Thyroid gland (tissue), 4 donors: ENCODE measurements around the gene CACTIN. TPM values are rescaled to one million over a fixed set of nuclear protein-coding genes. Genes with fewer than 3 reads are reported as not detected.

Experiments
- DNase-seq, 2 donors: peaks; one replicate each; pipeline ENCODE4 v3.0.0-alpha.2; 2019
- H3K27ac ChIP-seq, 3 donors: fragments of 200-600 bp; sonication (generic); 1 replicate in 2 of 3; 2 replicates in 1 of 3; pipeline ENCODE4 v1.5.1; 2016 to 2019; ENCODE audit warnings: mild to moderate bottlenecking in 1 of 3, moderate library complexity in 1 of 3
- H3K27me3 ChIP-seq: fragments of 200-600 bp; sonication (generic); one replicate; pipeline ENCODE4 v1.5.1; 2019
- H3K36me3 ChIP-seq, 2 donors: fragments of 200-600 bp; sonication (generic); one replicate each; pipeline ENCODE4 v1.5.1; 2016 to 2019
- H3K4me1 ChIP-seq, 2 donors: fragments of 200-600 bp; sonication (generic); one replicate each; pipeline ENCODE4 v1.5.1; 2017 to 2019
- H3K4me3 ChIP-seq, 3 donors: fragments of 200-600 bp; sonication (generic); replicated peaks in 1 of 3; 1 replicate in 2 of 3; 2 replicates in 1 of 3; pipeline ENCODE4 v1.5.1; 2016; ENCODE audit warnings: mild to moderate bottlenecking in 1 of 3
- H3K9me3 ChIP-seq: fragments of 200-600 bp; sonication (generic); one replicate; pipeline ENCODE4 v1.5.1; 2017
- CTCF ChIP-seq, 6 experiments: fragments of 200-600 bp in 3 of 6; fragments of 450-650 bp in 3 of 6; sonication (generic) in 3 of 6; IDR thresholded peaks; one replicate each; pipeline ENCODE4 v1.5.1; 2016 to 2019; ENCODE audit warnings: antibody characterized with exemption in 6 of 6, mild to moderate bottlenecking in 2 of 6, inconsistent platforms in 1 of 6, moderate library complexity in 1 of 6
- POLR2A ChIP-seq, 2 donors: fragments of 450-650 bp; IDR thresholded peaks; one replicate each; pipeline ENCODE4 v1.6.1; 2017; ENCODE audit warnings: antibody characterized with exemption in 2 of 2, mild to moderate bottlenecking in 2 of 2, moderate library complexity in 1 of 2
- WGBS, 2 donors: methylation state at CpG; one replicate each; pipeline ENCODE4 v1.1.5; 2017; 5-methylcytosine and 5-hydroxymethylcytosine counted together
- intact Hi-C: fragments of 100-400 bp; cut with DNase I; formaldehyde crosslinking; loops from one replicate; pipeline ENCODE4 v1.15.1; 2023
- total RNA-seq, 4 donors: library from RNA; depleted of rRNA; stranded (reverse); fragments of >200 nt; gene quantifications; one replicate each; pipeline ENCODE4 v1.2.3, GENCODE V29; 2016

The CACTIN gene
- total RNA-seq, 4 donors from 2014 or later, result 18.8 to 30.6 (median 24.5) TPM

GRCh38 chr19:3672575-3672948 lies 46.0 kb upstream of the CACTIN start:
- peaks cover 6 to 31% of the 10 kb centered on the region in 2 donors for H3K4me1 ChIP-seq
- 90 to 92% methylated on average over 6 to 8 of the region's 8 CpGs for WGBS, 2 donors
- H3K36me3 ChIP-seq, result no peaks in the 10 kb centered on the region
- intact Hi-C loops, result no loop called here
- no peak for DNase-seq
- no peaks in the 10 kb centered on the region for H3K9me3 ChIP-seq
- H3K27ac ChIP-seq, result peak overlapping the region; percentile 91 to 95 (median 91)
- no peak for TF ChIP-seq POLR2A (IDR thresholded peaks at IDR 0.05)
- no peak for TF ChIP-seq CTCF (IDR thresholded peaks at IDR 0.05)
- H3K27me3 ChIP-seq, result no peaks in the 10 kb centered on the region
- H3K4me3 ChIP-seq, result no peak overlapping the region

GRCh38 chr19:3671680-3672574 lies 45.3 kb upstream of the CACTIN start:
- Histone ChIP-seq H3K9me3 (no peaks in the 10 kb centered on the region), H3K27me3 (no peaks in the 10 kb centered on the region), H3K36me3 (no peaks in the 10 kb centered on the region), H3K4me3 (peak overlapping the region in 1 of 3 donors; percentile 6), H3K4me1 (peaks cover 6 to 31% of the 10 kb centered on the region in 2 donors), H3K27ac (peak overlapping the region; percentile 91 to 95 (median 91))
- intact Hi-C loops, result no loop called here
- TF ChIP-seq CTCF (IDR thresholded peaks at IDR 0.05) (no peak), POLR2A (IDR thresholded peaks at IDR 0.05) (no peak)
- no peak for DNase-seq
- WGBS, 2 donors, result 59 to 67% methylated on average over 31 to 39 of the region's 40 CpGs

GRCh38 chr19:3670796-3671679 lies 44.4 kb upstream of the CACTIN start:
- 58 to 72% methylated on average over 30 to 37 of the region's 45 CpGs for WGBS, 2 donors
- DNase-seq, result peak; percentile 28 to 42
- intact Hi-C loops, result no loop called here
- Histone ChIP-seq H3K4me1 (peaks cover 6 to 32% of the 10 kb centered on the region in 2 donors), H3K4me3 (peak overlapping the region in 1 of 3 donors; percentile 6), H3K27me3 (no peaks in the 10 kb centered on the region), H3K36me3 (no peaks in the 10 kb centered on the region), H3K9me3 (no peaks in the 10 kb centered on the region), H3K27ac (peak overlapping the region; percentile 91 to 95 (median 91))
- TF ChIP-seq POLR2A (IDR thresholded peaks at IDR 0.05) (peak in 1 of 2 donors; percentile 14), CTCF (IDR thresholded peaks at IDR 0.05) (no peak)

GRCh38 chr19:3669947-3670795 lies 43.6 kb upstream of the CACTIN start:
- no peaks in the 10 kb centered on the region for H3K9me3 ChIP-seq
- DNase-seq, result peak; percentile 26 to 33
- H3K4me1 ChIP-seq, result peaks cover 6 to 37% of the 10 kb centered on the region in 2 donors
- WGBS, 2 donors, result 69% methylated on average over 23 to 25 of the region's 33 CpGs
- no peaks in the 10 kb centered on the region for H3K36me3 ChIP-seq
- intact Hi-C loops, result no loop called here
- no peak overlapping the region for H3K4me3 ChIP-seq
- no peaks in the 10 kb centered on the region for H3K27me3 ChIP-seq
- TF ChIP-seq CTCF (IDR thresholded peaks at IDR 0.05) (no peak), POLR2A (IDR thresholded peaks at IDR 0.05) (peak in 1 of 2 donors; percentile 30)
- H3K27ac ChIP-seq, result peak overlapping the region; percentile 88 to 95 (median 91)
